Tibial nerve (tissue), 4 donors: ENCODE data around the gene GPR75. TPM values are rescaled to one million over a fixed set of nuclear protein-coding genes. Genes with fewer than 3 reads are reported as not detected.
"Not testable (repeated sequence)": the region's sequence is repeated elsewhere in the genome, so short reads cannot be mapped to it uniquely, and the experiment has no call there.

ENCODE experiments used
- DNase-seq, 2 donors: peaks; one replicate each; pipeline ENCODE4 v3.0.0-alpha.2; 2019; ENCODE audit warnings: low spot score in 2 of 2
- H3K27ac ChIP-seq, 4 donors: fragments of 200-600 bp; sonication (generic) in 3 of 4; one replicate each; pipeline ENCODE4 v1.5.1; 2017 to 2019; ENCODE audit warnings: mild to moderate bottlenecking in 1 of 4
- H3K27me3 ChIP-seq, 2 donors: fragments of 200-600 bp; sonication (generic) in 1 of 2; one replicate each; pipeline versions ENCODE4 v1.5.1 to v1.6.0; 2017 to 2019
- H3K36me3 ChIP-seq, 3 donors: fragments of 200-600 bp; sonication (generic); one replicate each; pipeline ENCODE4 v1.5.1; 2018 to 2019
- H3K4me1 ChIP-seq, 4 donors: fragments of 200-600 bp; sonication (generic) in 3 of 4; one replicate each; pipeline ENCODE4 v1.5.1; 2017 to 2019
- H3K4me3 ChIP-seq, 4 donors: fragments of 200-600 bp; sonication (generic) in 3 of 4; one replicate each; pipeline ENCODE4 v1.5.1; 2017 to 2019; ENCODE audit warnings: mild to moderate bottlenecking in 1 of 4, moderate library complexity in 1 of 4
- H3K9me3 ChIP-seq, 4 donors: fragments of 200-600 bp; sonication (generic) in 3 of 4; one replicate each; pipeline ENCODE4 v1.5.1; 2017 to 2019
- CTCF ChIP-seq, 5 experiments: fragments of 200-600 bp in 3 of 5; fragments of 450-650 bp in 2 of 5; sonication (generic) in 3 of 5; IDR thresholded peaks; one replicate each; pipeline ENCODE4 v1.5.1; 2016 to 2019; ENCODE audit warnings: antibody characterized with exemption in 5 of 5, mild to moderate bottlenecking in 3 of 5, moderate library complexity in 2 of 5
- EP300 ChIP-seq, 2 donors: sonication (generic); formaldehyde crosslinking; IDR thresholded peaks; one replicate each; pipeline ENCODE4 v1.6.1; 2017; ENCODE audit warnings: antibody characterized with exemption in 2 of 2, mild to moderate bottlenecking in 1 of 2
- POLR2A ChIP-seq, 2 donors: fragments of 450-650 bp; IDR thresholded peaks; one replicate each; pipeline ENCODE4 v1.6.1; 2017; ENCODE audit warnings: antibody characterized with exemption in 2 of 2, mild to moderate bottlenecking in 2 of 2, moderate library complexity in 2 of 2
- WGBS, 2 donors: methylation state at CpG; one replicate each; pipeline ENCODE4 v1.1.5; 2018; 5-methylcytosine and 5-hydroxymethylcytosine counted together
- total RNA-seq, 4 donors: library from RNA; depleted of rRNA; stranded (reverse); fragments of >200 nt; gene quantifications; one replicate each; pipeline ENCODE4 v1.1.0, GENCODE V29; 2016

GPR75 gene
- total RNA-seq, 4 donors from 2014 or later: 0.98 to 2.2 (median 2.0) TPM

- Histone ChIP-seq H3K4me1 (peaks cover 0 to 10% (median 0%) of the 10 kb centered on the region in 4 donors), H3K9me3 (no peaks in the 10 kb centered on the region), H3K4me3 (no peak overlapping the region), H3K27me3 (no peaks in the 10 kb centered on the region), H3K36me3 (peaks cover 0 to 22% (median 0%) of the 10 kb centered on the region in 3 donors), H3K27ac (no peak overlapping the region)
- TF ChIP-seq CTCF (IDR thresholded peaks at IDR 0.05) (no peak), EP300 (IDR thresholded peaks at IDR 0.05) (no peak), POLR2A (IDR thresholded peaks at IDR 0.05) (no peak)
- no peak for DNase-seq
- 65 to 77% methylated on average over 2 of the region's 2 CpGs for WGBS, 2 donors
Observed at GRCh38 chr2:53856272-53856671, 3.5 kb downstream of the GPR75 start.

- H3K9me3 ChIP-seq: no peaks in the 10 kb centered on the region
- peaks cover 0 to 5% (median 0%) of the 10 kb centered on the region in 4 donors for H3K4me1 ChIP-seq
- TF ChIP-seq EP300 (IDR thresholded peaks at IDR 0.05) (no peak), POLR2A (IDR thresholded peaks at IDR 0.05) (no peak), CTCF (IDR thresholded peaks at IDR 0.05) (no peak)
- no peaks in the 10 kb centered on the region for H3K27me3 ChIP-seq
- DNase-seq: no peak
- H3K36me3 ChIP-seq: peaks cover 0 to 31% (median 0%) of the 10 kb centered on the region in 3 donors
- no peak overlapping the region for H3K27ac ChIP-seq
- 93 to 98% methylated on average over 2 of the region's 2 CpGs for WGBS, 2 donors
- H3K4me3 ChIP-seq: no peak overlapping the region
Observed at GRCh38 chr2:53854678-53855077, 5.1 kb downstream of the GPR75 start.

GRCh38 chr2:53852532-53852931 is 7.2 kb downstream of the GPR75 start:
- no peaks in the 10 kb centered on the region for H3K27me3 ChIP-seq
- H3K4me1 ChIP-seq: no peaks in the 10 kb centered on the region
- H3K36me3 ChIP-seq: peaks cover 0 to 34% (median 0%) of the 10 kb centered on the region in 3 donors
- H3K4me3 ChIP-seq: no peak overlapping the region
- H3K9me3 ChIP-seq: no peaks in the 10 kb centered on the region
- no peak for DNase-seq
- TF ChIP-seq POLR2A (IDR thresholded peaks at IDR 0.05) (no peak), CTCF (IDR thresholded peaks at IDR 0.05) (no peak), EP300 (IDR thresholded peaks at IDR 0.05) (no peak)
- WGBS, 2 donors: 97 to 99% methylated on average over 4 of the region's 4 CpGs
- H3K27ac ChIP-seq: no peak overlapping the region

- not testable (repeated sequence) for H3K27ac ChIP-seq, H3K4me3 ChIP-seq, H3K27me3 ChIP-seq, DNase-seq, H3K9me3 ChIP-seq, H3K4me1 ChIP-seq
- peaks cover 0 to 34% (median 0%) of the 10 kb centered on the region in 3 donors for H3K36me3 ChIP-seq
- WGBS, 2 donors: 94% methylated on average over 9 of the region's 9 CpGs
Observed at GRCh38 chr2:53851052-53851757, 8.6 kb downstream of the GPR75 start.

- Histone ChIP-seq H3K27me3 (no peaks in the 10 kb centered on the region), H3K4me3 (no peak overlapping the region), H3K4me1 (no peaks in the 10 kb centered on the region), H3K36me3 (peaks cover 0 to 17% (median 0%) of the 10 kb centered on the region in 3 donors), H3K27ac (no peak overlapping the region), H3K9me3 (no peaks in the 10 kb centered on the region)
- WGBS, 2 donors: 94 to 97% methylated on average over 2 of the region's 2 CpGs
- no peak for TF ChIP-seq CTCF (IDR thresholded peaks at IDR 0.05)
- TF ChIP-seq EP300 (IDR thresholded peaks at IDR 0.05): no peak
- TF ChIP-seq POLR2A (IDR thresholded peaks at IDR 0.05): no peak
- no peak for DNase-seq
Observed at GRCh38 chr2:53848062-53848461, 11.7 kb downstream of the GPR75 start.
